AG09309 (cell line): Measurements from ENCODE around the gene KLF3.

ENCODE experiments used
- DNase-seq: peaks from one replicate; pipeline ENCODE4 v3.0.0-alpha.2; 2010; ENCODE audit warnings: low read depth
- H3K4me3 ChIP-seq: 2 replicates; pipeline ENCODE4 v1.5.1; 2011; ENCODE audit warnings: mild to moderate bottlenecking, low read depth, low read length, moderate library complexity; ENCODE audit not compliant: control insufficient read depth
- CTCF ChIP-seq: IDR thresholded peaks from 2 replicates; pipeline ENCODE4 v1.5.1; 2011; ENCODE audit warnings: mild to moderate bottlenecking, low read depth, low read length, inconsistent platforms; ENCODE audit not compliant: insufficient read depth, control insufficient read depth; ENCODE audit errors: missing control alignments

The KLF3 gene

GRCh38 chr4:38663801-38664705 is at the start of gene KLF3:
TSS of gene KLF3 (plus strand) at chr4:38664199. CDS start at chr4:38680626, 16,427 bp downstream.
- TF ChIP-seq CTCF, result no peak
- DNase-seq, result peak; percentile 61
- peak within 1 kb of the TSS; percentile 68 for H3K4me3 ChIP-seq

- DNase-seq, result no peak
- no peak for TF ChIP-seq CTCF
- no peak overlapping the region for H3K4me3 ChIP-seq
Measured at GRCh38 chr4:38614231-38614630, 49.8 kb upstream of the KLF3 start.

GRCh38 chr4:38615847-38616246 is 48.2 kb upstream of the KLF3 start:
- no peak for DNase-seq
- no peak overlapping the region for H3K4me3 ChIP-seq
- no peak for TF ChIP-seq CTCF

- H3K4me3 ChIP-seq, result no peak overlapping the region
- DNase-seq, result no peak
- no peak for TF ChIP-seq CTCF
Measured at GRCh38 chr4:38618505-38618904, 45.5 kb upstream of the KLF3 start.

GRCh38 chr4:38619316-38619715 is 44.7 kb upstream of the KLF3 start:
- DNase-seq, result no peak
- H3K4me3 ChIP-seq, result no peak overlapping the region
- TF ChIP-seq CTCF, result no peak

GRCh38 chr4:38620065-38620464 is 43.9 kb upstream of the KLF3 start:
- no peak overlapping the region for H3K4me3 ChIP-seq
- no peak for DNase-seq
- no peak for TF ChIP-seq CTCF

- H3K4me3 ChIP-seq, result no peak overlapping the region
- no peak for TF ChIP-seq CTCF
- DNase-seq, result no peak
Measured at GRCh38 chr4:38620527-38621027, 43.4 kb upstream of the KLF3 start.
